Activated CD8-positive, alpha-beta T cell treated with anti-CD3 and anti-CD28 coated beads for 36 hours (primary cell): ENCODE measurements around the gene GPC2. TPM values are rescaled to one million over a fixed set of nuclear protein-coding genes. Genes with fewer than 3 reads are reported as not detected.

Experiments
- ATAC-seq: fragments of 200-7000 bp; cut with Tn5 transposase; one replicate; pipeline ENCODE4 v1.10.0; 2021; ENCODE audit warnings: mild to moderate bottlenecking, moderate library complexity
- CTCF ChIA-PET: fragments of 350-600 bp; sonication (Branson Sonifier 250); formaldehyde crosslinking; loops from one replicate; lab custom pipeline; 2021; ENCODE audit warnings: antibody characterized with exemption; lab: Charles Lee
- POLR2A ChIA-PET: fragments of 350-600 bp; sonication (Branson Sonifier 250); formaldehyde crosslinking; loops from one replicate; lab custom pipeline; 2021; ENCODE audit warnings: antibody characterized with exemption; lab: Charles Lee
- DNase-seq: peaks from one replicate; pipeline ENCODE4 v3.0.0-alpha.2; 2020
- H3K27ac Mint-ChIP-seq: one replicate; pipeline ENCODE4 v1.8.0; 2021; ENCODE audit warnings: mild to moderate bottlenecking, mixed read lengths
- H3K27me3 Mint-ChIP-seq: one replicate; pipeline ENCODE4 v1.8.0; 2021; ENCODE audit warnings: mixed read lengths
- H3K36me3 Mint-ChIP-seq: one replicate; pipeline ENCODE4 v1.8.0; 2021; ENCODE audit warnings: low read depth, mixed read lengths
- H3K4me1 Mint-ChIP-seq: one replicate; pipeline ENCODE4 v1.8.0; 2021; ENCODE audit warnings: low read depth, mixed read lengths
- H3K4me3 Mint-ChIP-seq: one replicate; pipeline ENCODE4 v1.8.0; 2021; ENCODE audit warnings: mild to moderate bottlenecking, moderate library complexity, mixed read lengths
- H3K9me3 Mint-ChIP-seq: one replicate; pipeline ENCODE4 v1.8.0; 2021; ENCODE audit warnings: mixed read lengths
- CTCF ChIP-seq: fragments of 200-600 bp; IDR thresholded peaks from one replicate; pipeline ENCODE4 v1.8.0; 2022; ENCODE audit warnings: antibody characterized with exemption, mild to moderate bottlenecking
- intact Hi-C: fragments of 100-400 bp; cut with micrococcal nuclease; formaldehyde crosslinking; loops from one replicate; pipeline ENCODE4 v1.10.0; 2022
- total RNA-seq, 2 experiments: library from RNA; stranded (reverse); gene quantifications; one replicate each; pipeline ENCODE4 v1.2.3, GENCODE V29; 2021

The GPC2 gene
- total RNA-seq, 2 experiments from 2014 or later = 3.7 to 4.3 TPM

- intact Hi-C loops = no loop called here
- CTCF ChIA-PET = interaction anchor here (0.8 to 1.8 kb wide), 5 partner anchors 18 to 46 kb away, joined by 3 to 5 read pairs (median 4); no protein-coding TSS in a partner anchor
- ATAC-seq (peak; percentile 54), DNase-seq (peak; percentile 51)
- H3K36me3 Mint-ChIP-seq = no peaks in the 10 kb centered on the region
- peak overlapping the region; percentile 66 for H3K4me3 Mint-ChIP-seq
- peaks cover 54% of the 10 kb centered on the region for H3K4me1 Mint-ChIP-seq
- H3K27ac Mint-ChIP-seq = no peak overlapping the region
- H3K9me3 Mint-ChIP-seq = no peaks in the 10 kb centered on the region
- peaks cover 10% of the 10 kb centered on the region for H3K27me3 Mint-ChIP-seq
- POLR2A ChIA-PET = interaction anchor here (0.7 kb wide), 1 partner anchor 190 kb away, joined by 3 read pairs; no protein-coding TSS in a partner anchor
- no peak for TF ChIP-seq CTCF
These were observed 6.0 kb downstream of the GPC2 start for GRCh38 chr7:100171087-100171681.

- CTCF ChIA-PET = interaction anchor here (1.3 to 1.8 kb wide), 2 partner anchors 20 to 47 kb away, joined by 5 read pairs; no protein-coding TSS in a partner anchor
- DNase-seq = no peak
- intact Hi-C loops = no loop called here
These were observed 6.9 kb downstream of the GPC2 start for GRCh38 chr7:100170101-100170897.

GRCh38 chr7:100169147-100169850 lies 7.9 kb downstream of the GPC2 start:
- ChIA-PET POLR2A (interaction anchor here (1.6 kb wide), 1 partner anchor 10 kb away, joined by 8 read pairs; no protein-coding TSS in a partner anchor), CTCF (interaction anchor here (2.7 to 3.8 kb wide), 2 partner anchors 36 to 39 kb away, joined by 11 to 12 read pairs; no protein-coding TSS in a partner anchor)
- intact Hi-C loops = no loop called here
- DNase-seq (peak; percentile 50), ATAC-seq (peak; percentile 26)
- Mint-ChIP-seq H3K27me3 (peaks cover 10% of the 10 kb centered on the region), H3K4me3 (peak overlapping the region; percentile 74), H3K36me3 (no peaks in the 10 kb centered on the region), H3K9me3 (no peaks in the 10 kb centered on the region), H3K27ac (peak overlapping the region; percentile 80), H3K4me1 (peaks cover 60% of the 10 kb centered on the region)
- no peak for TF ChIP-seq CTCF

More at GRCh38 chr7:100170101-100170897, 6.9 kb downstream of the GPC2 start:
- peaks cover 58% of the 10 kb centered on the region for H3K4me1 Mint-ChIP-seq
- POLR2A ChIA-PET = interaction anchor here (0.7 kb wide), 1 partner anchor 189 kb away, joined by 3 read pairs; no protein-coding TSS in a partner anchor
- no peak for TF ChIP-seq CTCF
- no peaks in the 10 kb centered on the region for H3K36me3 Mint-ChIP-seq
- peaks cover 10% of the 10 kb centered on the region for H3K27me3 Mint-ChIP-seq
- no peaks in the 10 kb centered on the region for H3K9me3 Mint-ChIP-seq
- H3K27ac Mint-ChIP-seq = peak overlapping the region; percentile 63
- peak overlapping the region; percentile 66 for H3K4me3 Mint-ChIP-seq
- no peak for ATAC-seq

GRCh38 chr7:100167912-100168323 lies 9.3 kb downstream of the GPC2 start:
- TF ChIP-seq CTCF = no peak
- DNase-seq (no peak), ATAC-seq (no peak)
- H3K36me3 Mint-ChIP-seq = no peaks in the 10 kb centered on the region
- H3K9me3 Mint-ChIP-seq = no peaks in the 10 kb centered on the region
- ChIA-PET POLR2A (interaction anchor here (0.7 to 2.3 kb wide), 7 partner anchors 9 to 261 kb away, joined by 3 to 11 read pairs (median 4); partner anchors contain the start of genes PVRIG and ZCWPW1), CTCF (interaction anchor here (1.0 to 3.8 kb wide), 9 partner anchors 9 to 50 kb away, joined by 3 to 17 read pairs (median 10); partner anchors contain the start of genes GPC2, LAMTOR4 and STAG3)
- H3K27me3 Mint-ChIP-seq = peaks cover 10% of the 10 kb centered on the region
- peak overlapping the region; percentile 74 for H3K4me3 Mint-ChIP-seq
- peaks cover 74% of the 10 kb centered on the region for H3K4me1 Mint-ChIP-seq
- H3K27ac Mint-ChIP-seq = peak overlapping the region; percentile 80
- intact Hi-C loops = no loop called here
